Activated naive CD4-positive, alpha-beta T cell treated with anti-CD3 and anti-CD28 coated beads, Interleukin-2, amount 50 U/mL, for 72 hours (primary cell): Measurements from ENCODE around the gene TGFB1. TPM values are rescaled to one million over a fixed set of nuclear protein-coding genes. Genes with fewer than 3 reads are reported as not detected.

Source experiments
- total RNA-seq, 2 donors: library from RNA; stranded (reverse); gene quantifications; one replicate each; pipeline ENCODE4 v1.2.3, GENCODE V29; 2022

TGFB1 gene
- total RNA-seq, 2 donors from 2014 or later: 73.4 to 126 TPM

Other genes starting within 250 kb of the TGFB1 start
- gene CYP2F1, start 239.5 kb downstream of the TGFB1 start, total RNA-seq: not detected
- 1 to 10 TPM in 1 of 2 donors, under 1 TPM in 1; 0.91 to 2.0 TPM for gene CYP2S1, start 160.7 kb downstream of the TGFB1 start, total RNA-seq
- under 1 TPM in 1 of 2 donors, not detected in 1; 0.74 TPM for gene AXL, start 134.7 kb downstream of the TGFB1 start, total RNA-seq
- 100 to 1,000 TPM; 286 to 496 TPM for gene HNRNPUL1, start 89.5 kb downstream of the TGFB1 start, total RNA-seq
- gene CCDC97, start 43.8 kb downstream of the TGFB1 start, total RNA-seq: 10 to 100 TPM; 24.7 to 43.1 TPM
- 1 to 10 TPM; 4.7 to 7.8 TPM for gene B9D2, start 10.2 kb upstream of the TGFB1 start, total RNA-seq
- 10 to 100 TPM in 1 of 2 donors, 1 to 10 TPM in 1; 8.2 to 11.0 TPM for gene TMEM91, start 22.6 kb upstream of the TGFB1 start, total RNA-seq
- gene EXOSC5, start 43.4 kb upstream of the TGFB1 start, total RNA-seq: 10 to 100 TPM; 44.7 to 61.1 TPM
- gene BCKDHA, start 43.9 kb upstream of the TGFB1 start, total RNA-seq: 10 to 100 TPM; 19.8 to 27.2 TPM
- under 1 TPM; 0.19 to 0.55 TPM for gene B3GNT8, start 73.5 kb upstream of the TGFB1 start, total RNA-seq
- 10 to 100 TPM; 46.7 to 58.5 TPM for gene DMAC2, start 86.0 kb upstream of the TGFB1 start, total RNA-seq
- not detected for gene ERICH4, start 89.2 kb upstream of the TGFB1 start, total RNA-seq
- gene CEACAM21, start 222.2 kb upstream of the TGFB1 start, total RNA-seq: 10 to 100 TPM; 24.7 to 40.7 TPM